OCI-M1 (cell line): ENCODE results near the gene PLEK.

Source experiments
- DNase-seq: peaks from one replicate; lab custom pipeline; 2025; lab: John Stamatoyannopoulos, UW

The PLEK gene

DNA sequence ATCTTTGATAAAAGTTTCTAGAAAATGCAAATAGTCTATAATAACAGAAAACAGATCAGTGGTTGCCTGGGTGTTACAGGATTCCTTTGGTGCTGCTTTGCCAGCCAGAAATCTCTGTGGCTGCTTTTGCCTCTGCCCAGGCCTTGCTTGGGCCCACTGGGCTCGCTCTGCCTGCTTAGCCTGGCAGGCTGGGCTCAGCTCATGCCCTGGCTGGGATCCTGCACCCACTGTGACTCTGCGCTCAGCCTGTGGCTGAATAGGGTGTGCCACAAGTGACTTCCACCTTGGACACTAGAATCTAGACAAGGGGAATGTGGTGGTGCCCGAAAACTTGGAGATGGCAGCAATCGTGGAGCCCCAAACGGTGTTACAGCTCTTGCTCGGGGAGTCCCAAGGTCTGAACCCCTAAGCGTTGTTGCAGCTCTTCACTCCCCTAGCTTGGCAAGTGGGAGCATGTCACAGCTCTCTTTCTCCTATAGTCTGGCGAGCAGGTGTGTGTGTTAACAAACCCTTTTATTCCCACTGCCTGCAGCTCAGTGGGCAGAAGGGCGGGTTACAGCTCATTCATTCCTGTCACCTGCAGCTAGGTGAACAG, 51.1 kb downstream of the PLEK start:
- DNase-seq = no peak

DNA sequence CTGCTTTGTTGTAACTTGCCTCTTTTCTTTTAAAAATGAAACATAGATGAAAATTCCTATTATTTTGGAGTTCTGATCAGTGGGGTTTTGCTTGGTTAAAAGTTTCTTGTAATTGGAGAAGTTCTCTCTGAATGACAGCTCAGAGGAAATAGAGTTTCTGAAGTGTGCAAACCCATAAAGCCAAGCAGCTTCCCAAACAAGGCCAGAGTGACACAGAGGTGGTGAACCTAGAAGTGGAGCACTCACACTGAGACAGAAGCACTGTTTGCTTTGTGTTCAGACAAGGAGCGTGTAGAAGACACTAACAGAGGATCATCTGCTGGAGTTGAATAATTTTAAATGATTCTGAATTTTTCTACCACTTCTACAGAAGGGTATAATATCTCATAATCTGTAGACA, 52.8 kb downstream of the PLEK start:
- DNase-seq = peak; percentile 22

DNA sequence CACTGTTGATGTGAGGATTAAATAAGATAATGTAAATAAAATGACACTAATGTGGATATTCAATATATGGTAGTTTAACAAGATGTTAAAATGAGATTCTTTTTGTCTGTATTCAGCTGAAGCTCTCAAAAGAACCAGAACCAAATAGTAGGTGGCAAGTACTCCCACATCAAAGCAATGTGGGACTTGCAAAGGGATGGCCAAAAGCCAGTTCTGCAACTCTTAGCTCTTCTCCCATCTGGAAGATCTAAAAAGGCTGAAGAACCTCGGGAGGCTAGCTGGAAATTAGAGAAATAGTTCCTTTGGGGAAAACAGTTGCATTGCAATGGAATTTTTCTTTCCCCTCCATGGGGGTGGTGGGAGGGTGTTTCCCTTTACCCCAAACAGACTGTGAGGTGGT, 53.3 kb downstream of the PLEK start:
- no peak for DNase-seq

DNA sequence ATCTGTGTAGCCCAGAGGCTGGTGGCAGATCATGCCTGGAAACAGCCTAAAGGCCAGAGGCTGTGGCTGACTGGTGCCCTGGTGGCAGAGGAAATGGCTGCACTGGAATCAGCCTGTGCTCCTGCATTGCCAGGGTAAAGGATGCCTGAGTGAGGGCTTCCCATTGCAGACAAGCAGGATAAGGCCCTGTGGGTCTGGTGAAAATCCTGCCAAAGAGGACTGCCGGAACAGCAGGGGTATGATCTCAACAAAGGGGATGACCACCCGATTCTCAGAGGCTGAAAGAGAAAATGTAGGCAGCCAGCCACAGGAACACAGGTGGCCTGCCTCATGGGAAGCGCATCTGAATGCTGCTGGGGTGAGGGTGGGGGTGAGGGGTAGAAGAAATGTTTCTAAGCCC, 53.8 kb downstream of the PLEK start:
- DNase-seq = no peak

DNA sequence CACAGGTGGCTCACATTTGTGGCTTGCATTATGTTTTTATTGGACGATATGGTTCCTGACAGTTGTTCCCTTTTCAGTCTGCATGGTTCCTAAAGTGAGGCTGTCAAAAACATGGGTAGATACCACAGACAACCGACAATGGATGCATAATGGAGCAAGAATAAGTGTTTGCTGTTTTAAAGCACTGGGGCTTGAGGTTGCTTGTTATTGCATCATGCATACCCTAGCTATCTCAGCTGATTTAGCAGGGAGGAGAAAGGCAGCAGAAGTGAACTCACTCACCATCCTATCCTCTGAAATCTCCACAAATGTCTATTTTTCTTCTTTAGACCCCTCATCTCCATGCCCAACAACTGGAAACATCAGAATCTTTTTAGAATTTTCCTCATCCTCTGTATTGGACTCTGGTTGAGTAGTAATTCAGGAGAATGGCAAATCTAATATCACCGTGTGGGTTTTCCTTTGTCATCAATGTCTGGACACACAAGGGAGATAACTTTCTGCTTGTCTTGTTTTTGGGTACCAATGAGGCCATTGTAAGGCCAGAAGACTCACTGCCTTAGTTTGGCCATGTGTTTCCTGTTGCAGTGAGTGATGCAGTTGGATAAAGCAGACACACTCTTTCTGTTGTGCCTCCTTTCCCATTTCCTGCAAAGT, 55.3 kb downstream of the PLEK start:
- peak; percentile 92 for DNase-seq

DNA sequence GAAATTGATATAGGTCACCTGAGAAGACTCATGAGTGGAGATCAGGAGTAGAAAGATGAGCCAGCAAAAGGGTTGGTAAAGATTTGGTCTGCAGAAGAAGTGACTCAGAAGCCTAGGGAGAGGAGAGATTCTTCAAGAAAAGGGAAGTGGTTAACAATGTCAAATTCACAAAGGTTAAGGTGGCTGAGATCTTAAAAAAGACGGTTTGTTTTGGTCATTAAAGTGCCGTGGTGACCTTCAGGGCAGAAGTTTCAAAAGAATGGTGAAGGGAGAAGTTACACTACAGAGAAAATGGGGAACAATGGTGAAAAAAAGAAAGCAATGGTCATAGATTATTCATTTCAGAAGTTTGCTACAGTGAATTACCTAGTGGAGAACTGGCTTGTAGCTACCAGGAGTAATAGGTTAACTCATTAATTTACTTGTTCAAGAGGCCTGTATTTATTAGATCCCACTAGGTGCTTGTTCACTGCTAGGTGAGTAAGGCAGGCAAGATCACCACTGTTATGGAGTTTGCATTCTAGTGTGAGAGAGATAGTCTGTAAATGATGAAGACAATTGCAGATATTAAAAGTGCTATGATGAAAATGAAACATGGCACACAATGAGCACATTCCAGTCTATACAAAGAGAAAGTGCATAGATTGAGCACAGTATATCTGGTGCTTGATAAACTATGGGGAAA, 59.0 kb downstream of the PLEK start:
- peak; percentile 90 for DNase-seq

DNA sequence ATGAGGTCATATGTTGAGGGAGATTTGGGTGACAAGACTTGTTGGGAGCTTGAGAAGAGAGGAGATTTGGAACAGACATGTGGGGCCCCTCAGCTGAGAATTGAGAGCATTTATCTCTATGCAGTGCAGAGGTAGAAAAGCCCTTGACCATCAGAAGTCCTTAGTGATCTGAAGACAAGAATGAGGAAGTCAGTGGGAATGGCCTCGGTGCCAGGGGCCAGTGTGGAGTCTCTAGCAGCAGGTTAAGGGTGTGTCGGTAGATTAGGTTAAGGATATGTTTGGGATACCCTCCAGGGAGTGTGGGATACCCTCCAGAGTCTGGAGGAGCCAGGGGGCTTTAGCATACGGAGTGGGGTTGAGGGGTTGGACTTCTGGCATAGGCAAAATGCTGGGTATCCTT, 60.4 kb downstream of the PLEK start:
- DNase-seq = peak; percentile 50

DNA sequence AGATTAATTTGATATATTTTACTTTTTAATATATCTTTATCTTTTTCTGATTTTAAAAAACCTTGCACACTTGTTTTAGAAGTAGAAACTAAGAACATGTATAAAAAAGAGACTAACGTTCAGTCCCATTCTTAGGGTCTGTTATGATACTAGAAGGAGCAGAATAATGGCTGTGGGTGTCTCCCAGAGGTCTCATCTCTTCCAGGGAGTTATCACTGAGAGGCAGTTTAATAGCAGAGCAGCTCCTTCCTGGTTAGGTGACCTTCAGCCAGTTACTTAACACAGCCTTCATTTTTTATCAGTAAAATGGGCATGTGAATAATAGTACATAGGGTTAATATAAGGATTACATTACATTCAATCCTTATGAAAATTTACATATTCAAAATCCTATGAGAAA, 61.4 kb downstream of the PLEK start:
- no peak for DNase-seq

DNA sequence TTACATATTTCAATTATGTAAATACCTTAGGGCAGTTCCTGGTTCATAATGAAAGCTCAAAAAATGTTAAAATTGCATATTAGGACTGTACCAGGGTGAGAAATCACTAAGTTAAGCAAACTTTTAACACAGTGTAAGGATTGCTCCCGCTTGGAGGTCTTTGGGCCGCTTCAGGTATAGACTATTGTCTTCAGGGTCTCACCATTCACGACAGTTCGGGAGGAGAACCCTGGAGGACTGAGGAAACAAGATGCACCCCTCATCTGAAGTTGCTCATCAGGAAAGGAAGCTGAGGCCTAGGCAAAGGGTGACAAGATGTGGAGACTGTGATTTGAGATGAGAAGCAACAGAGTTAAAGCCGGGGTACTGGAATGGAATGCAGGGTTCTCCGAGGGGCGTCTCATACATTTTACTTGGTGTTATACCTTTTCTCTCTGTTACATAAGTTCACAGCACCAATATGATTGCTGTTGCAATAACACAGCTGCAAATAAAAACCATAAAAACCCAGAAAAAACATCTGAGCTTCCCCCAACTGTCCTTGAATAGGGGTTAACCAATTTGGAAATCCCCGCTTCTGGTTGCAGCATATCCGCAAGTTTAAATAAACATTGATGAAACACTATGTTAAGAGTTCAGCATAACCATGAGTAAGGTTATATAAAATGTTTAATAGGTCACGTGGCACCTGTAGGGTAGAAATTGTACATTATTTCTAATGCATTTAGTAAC, 61.9 kb downstream of the PLEK start:
- DNase-seq = no peak

DNA sequence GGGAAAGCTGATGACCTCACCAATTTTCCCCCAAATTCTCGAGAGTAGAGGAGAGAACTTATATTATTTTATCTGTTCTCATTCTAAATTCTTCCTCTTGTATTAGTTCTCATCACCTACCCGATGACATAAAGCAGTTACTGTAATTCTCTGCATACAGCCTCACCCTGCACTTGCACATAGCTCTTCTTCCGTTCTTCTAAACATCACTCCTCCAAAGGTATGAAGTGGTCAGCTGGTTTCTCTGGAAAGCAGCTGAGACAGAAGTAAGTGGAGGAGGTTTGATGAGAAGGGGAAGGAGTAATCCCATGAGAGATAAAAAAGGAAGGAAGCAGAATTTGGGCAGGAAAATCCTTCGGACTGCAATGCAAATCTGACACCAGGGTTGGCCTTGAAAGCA, 63.0 kb downstream of the PLEK start:
- no peak for DNase-seq

DNA sequence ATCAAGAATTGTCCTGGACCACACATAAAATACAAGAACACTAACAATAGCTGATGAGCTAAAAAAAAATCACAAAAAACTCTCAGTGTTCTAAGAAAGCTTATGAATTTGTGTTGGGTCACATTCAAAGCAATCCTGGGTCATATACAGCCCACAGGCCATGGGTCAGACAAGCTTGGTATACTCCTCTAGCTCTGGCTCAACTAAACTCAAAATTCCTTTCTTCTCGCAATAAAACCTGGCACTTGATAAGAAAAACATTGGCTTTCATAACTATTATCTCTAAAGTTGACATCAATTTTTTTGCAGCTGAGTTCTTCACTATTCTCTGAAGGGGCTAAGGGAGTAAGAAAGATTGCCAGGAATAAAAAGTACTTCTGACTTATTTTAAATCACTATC, 63.7 kb downstream of the PLEK start:
- DNase-seq = no peak

DNA sequence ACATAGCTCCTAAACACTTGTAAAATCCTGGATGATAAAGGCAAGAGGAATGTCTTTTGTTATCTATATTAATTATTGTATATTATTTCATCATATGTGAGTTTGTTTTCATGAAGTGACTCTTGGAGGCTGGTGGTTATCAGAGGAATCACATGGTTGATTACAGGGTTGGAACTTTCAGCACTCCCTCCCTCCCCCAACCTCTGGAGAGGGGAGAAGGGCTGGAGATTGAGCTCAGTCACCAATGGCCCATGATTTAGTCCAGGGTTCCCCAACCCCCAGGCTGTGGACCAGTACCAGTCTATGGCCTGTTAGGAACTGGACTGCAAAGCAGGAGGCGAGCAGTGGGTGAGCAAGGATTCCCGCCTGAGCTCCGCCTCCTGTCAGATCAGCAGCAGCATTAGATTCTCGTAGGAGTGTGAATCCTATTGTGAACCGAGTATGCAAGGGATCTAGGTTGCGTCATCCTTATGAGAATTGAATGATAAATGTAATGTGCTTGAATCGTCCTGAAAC, 64.3 kb downstream of the PLEK start:
- peak; percentile 60 for DNase-seq

DNA sequence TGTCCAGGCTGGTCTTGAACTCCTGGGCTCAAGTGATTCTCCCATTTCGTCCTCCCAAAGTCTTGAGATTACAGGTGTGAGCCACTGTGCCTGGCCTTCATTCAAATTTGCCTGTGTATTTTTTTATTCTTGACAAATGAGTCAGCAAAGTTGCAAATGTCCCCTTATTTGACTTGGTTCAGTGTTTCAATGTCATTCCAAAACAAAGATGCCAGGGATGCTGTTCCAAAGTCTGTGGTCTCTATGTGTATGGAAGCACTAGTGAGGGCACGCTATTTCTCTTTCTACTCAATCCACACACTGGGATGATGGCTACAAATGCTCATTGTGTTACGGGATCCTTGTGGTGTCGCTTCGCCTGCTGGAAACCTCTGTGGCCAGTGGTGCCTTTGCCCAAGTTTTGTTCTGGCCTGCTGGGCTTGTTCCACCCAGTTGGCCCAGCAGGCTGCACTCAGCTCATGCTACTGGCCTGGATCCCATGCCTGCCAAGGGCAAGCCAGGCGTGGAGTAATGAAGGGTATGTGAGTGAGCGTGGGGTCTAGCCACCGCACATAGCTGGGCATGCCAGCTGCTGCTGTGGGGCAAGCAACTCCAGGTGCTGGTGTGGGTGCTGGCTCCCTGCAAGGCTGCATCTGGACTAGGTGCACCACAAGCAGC, 66.4 kb downstream of the PLEK start:
- DNase-seq = no peak

DNA sequence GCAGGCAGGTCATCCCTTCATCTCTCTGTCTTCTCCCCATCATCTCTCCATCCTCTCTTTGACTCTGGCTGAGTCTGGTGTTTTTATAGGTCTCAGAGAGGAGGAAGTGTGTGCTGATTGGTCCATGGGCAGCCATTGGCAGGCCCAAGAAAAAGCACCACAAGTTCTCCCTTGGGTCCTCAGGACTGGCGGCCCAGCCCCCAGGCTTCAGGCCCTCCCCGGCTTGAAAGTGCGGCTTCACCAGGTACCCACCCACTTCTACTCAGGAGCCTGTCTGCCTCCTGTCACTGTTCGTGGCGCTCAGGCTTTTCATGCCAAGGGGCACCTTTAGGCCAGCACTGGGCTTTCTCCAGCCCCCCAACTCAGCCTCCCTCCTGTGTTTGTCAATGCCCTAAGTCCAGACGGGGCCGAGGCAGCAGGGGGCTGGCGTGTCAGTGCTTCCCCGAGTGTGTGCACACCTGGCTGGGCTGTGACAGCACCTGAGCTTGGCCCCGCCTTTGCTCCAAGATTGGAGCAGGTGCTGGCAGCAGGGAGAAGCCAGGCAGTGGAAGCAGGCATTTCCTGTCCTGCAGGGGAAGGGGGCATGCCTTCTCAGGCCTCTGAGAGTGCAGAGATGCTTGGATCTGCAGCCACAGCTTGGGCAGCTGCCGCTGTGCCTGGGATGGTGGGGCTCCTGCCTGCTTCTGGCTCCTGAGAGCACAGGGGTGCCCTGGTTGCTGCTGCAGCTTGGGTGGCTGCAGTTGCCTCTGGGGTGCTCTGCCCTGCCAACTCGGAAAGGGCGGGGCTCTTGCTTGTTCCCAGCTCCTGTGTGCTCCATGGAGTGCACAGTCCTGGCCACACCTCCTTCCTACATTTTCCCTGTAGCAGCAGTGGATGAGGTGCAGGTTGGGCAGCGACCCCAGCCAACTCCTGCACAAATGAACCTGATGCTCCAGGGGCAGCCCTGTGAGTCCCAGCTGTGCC, 67.9 kb downstream of the PLEK start:
- no peak for DNase-seq

DNA sequence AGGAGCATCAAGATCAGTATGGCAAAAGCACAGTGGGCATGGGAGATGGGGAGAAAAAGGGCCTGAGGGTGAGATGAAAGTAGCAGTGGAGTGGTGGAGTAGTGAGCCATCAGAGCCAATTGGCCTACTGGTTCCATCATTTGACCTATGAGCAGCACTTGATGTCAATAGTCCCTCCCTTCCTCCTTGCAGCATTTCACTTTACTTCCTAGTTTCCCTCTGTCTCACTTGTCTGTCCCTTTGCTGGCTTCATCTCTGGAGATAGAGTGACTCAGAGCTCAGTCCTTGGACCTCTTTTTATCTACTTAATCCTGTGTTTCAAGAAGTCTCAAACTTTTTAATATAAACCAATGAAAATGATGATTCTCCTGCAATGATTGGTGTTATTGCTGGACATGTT, 69.9 kb downstream of the PLEK start:
- peak; percentile 81 for DNase-seq

DNA sequence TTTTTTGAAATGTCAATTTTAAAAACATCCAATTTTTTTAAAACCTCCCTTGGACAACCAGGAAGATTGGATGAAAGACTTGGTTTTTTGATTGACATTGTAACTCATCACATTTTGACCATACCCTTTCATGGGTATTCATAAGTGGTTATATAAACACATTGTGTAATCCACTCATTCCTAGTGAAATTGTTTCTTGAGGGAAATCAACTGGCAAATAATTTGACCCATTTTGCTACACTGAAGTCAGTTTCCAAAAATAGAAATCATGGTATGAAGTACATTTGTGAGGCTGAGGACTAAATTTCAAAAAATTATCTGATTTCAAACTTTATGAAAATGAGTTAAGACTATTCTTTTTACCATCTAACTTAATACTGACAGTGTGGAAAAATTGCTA, 70.5 kb downstream of the PLEK start:
- DNase-seq = no peak

DNA sequence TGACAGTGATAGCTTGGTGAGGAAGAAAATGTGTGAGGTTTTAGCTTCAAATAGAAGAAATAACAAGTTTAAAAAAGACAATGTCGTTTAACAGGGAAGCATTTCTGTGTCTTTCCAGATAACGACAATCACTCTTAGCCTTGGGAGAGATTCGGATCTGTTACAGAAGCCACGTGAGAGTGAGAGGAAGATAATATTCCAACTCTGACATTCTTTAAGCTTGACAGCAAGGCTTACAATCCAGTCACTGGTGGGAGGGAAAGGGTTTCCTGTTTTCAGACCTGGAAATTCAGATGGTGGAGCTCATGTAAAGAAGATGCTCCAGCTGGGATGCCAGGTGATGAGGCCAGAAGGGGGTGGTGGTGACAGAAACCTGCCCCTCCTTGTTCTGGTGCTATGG, 71.2 kb downstream of the PLEK start:
- peak; percentile 29 for DNase-seq

DNA sequence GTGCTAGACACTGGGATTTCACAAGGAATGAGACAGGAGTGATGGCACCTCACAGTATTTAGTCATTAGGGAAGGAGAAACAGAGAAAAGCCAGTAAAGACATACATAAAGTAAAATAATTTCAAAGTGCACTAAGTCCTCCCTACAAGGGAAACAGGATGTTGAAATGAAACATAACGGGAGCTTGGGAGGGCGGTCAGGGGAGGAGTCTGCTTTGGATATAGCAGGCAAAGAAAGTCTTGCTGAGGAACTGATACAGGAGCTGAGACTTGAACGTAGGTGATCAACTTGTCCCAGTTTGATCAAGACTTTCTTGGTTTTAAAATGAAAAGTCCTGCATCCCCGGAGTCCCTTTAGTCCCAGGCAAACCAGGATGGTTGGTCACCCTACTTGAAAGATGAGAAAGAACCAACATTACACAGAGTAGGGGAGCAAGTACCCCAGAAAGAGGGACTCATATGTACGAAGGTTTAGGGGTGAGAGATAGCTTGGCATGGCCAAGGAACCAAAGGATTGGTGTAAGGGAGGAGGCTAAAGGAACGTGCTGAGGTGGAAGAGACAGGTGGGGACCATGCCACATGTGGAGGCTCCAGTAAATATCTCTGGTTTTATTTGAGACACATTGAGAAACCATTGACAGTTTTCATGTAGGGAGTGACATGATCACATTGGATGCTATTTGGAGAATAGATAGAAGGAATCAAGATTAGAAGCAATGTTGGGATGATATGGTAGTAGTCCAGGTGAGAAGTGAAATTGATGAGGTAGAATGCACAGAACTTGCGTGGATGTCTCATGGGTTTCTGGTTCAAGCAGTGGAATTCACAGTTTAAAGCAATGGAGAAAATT, 73.6 kb downstream of the PLEK start:
- no peak for DNase-seq

DNA sequence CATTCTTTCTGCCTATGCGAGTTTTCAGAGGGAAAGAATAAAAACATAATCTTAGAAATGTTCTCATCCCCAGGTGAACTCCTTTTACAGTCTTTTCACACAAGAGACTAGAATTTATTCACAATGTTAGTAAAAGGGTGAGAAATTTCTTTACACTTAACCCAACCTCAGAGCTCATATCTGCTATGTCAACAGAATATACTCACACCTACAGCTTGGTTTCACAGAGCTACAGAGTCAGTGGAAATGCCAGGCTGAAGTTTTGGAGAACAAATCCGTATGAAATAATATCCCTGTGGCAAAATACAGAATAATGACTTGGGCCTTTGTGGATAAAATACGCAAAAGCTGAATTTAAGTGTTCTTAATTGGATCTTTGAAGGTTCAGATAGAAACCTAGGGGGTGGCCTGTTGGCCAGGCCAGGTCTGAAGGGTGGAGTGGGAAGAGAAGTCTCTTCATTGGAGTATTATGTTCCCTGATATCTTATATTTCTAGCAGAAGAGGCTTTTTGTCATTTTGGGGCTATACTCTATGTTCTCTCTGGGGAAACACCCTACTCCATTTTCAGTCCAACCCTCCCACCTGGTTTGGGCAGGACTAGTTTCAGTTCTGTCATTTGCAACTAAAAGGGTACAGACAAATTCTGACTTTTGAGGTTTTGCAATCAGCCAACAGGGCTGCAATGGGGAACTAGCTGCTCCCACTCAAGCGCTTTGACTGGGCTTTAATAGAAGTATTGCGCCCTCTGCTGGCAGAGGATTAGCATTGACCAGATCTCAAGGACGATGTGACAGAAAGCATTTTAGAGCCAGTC, 76.3 kb downstream of the PLEK start:
- peak; percentile 95 for DNase-seq
